ENCODE results near the gene IFNK.

The IFNK gene

DNA sequence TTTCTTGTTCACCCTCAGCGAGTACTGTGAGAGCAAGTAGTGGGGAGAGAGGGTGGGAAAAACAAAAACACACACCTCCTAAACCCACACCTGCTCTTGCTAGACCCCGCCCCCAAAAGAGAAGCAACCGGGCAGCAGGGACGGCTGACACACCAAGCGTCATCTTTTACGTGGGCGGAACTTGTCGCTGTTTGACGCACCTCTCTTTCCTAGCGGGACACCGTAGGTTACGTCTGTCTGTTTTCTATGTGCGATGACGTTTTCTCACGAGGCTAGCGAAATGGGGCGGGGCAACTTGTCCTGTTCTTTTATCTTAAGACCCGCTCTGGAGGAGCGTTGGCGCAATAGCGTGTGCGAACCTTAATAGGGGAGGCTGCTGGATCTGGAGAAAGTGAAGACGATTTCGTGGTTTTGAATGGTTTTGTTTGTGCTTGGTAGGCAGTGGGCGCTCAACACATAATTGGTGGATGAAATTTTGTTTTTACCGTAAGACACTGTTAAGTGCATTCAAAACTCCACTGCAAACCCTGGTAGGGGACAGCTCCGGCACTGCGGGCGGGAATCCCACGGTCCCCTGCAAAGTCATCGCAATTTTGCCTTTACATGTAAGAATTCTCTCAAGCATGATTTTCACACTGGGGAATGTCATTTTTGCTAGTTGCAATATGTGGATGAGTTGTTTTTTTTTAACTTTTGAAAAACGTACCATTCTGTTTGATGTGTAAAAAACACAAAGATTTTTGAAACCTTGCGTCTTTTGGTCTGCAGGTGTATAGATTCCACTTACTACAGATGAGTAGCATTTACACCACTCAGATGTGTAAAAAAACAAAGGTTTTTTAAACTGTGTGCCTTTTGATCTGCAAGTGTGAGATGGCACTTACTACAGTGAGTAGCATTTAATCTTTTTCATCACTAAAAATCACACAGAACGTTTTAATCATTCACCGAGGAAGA is 49.8 kb downstream of the IFNK start:
- DNase-seq = peak; percentile 93
